TTC549 (cell line): Measurements from ENCODE around the gene SLC22A3.
"Not testable (repeated sequence)": the region's sequence is repeated elsewhere in the genome, so short reads cannot be mapped to it uniquely, and the experiment has no call there.

ENCODE experiments used
- FAIRE-seq: peaks from 2 replicates; lab custom pipeline; 2012; peaks lifted over from hg19 to GRCh38; lab: Jason Lieb, UNC

The SLC22A3 gene, protein sequence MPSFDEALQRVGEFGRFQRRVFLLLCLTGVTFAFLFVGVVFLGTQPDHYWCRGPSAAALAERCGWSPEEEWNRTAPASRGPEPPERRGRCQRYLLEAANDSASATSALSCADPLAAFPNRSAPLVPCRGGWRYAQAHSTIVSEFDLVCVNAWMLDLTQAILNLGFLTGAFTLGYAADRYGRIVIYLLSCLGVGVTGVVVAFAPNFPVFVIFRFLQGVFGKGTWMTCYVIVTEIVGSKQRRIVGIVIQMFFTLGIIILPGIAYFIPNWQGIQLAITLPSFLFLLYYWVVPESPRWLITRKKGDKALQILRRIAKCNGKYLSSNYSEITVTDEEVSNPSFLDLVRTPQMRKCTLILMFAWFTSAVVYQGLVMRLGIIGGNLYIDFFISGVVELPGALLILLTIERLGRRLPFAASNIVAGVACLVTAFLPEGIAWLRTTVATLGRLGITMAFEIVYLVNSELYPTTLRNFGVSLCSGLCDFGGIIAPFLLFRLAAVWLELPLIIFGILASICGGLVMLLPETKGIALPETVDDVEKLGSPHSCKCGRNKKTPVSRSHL

DNA sequence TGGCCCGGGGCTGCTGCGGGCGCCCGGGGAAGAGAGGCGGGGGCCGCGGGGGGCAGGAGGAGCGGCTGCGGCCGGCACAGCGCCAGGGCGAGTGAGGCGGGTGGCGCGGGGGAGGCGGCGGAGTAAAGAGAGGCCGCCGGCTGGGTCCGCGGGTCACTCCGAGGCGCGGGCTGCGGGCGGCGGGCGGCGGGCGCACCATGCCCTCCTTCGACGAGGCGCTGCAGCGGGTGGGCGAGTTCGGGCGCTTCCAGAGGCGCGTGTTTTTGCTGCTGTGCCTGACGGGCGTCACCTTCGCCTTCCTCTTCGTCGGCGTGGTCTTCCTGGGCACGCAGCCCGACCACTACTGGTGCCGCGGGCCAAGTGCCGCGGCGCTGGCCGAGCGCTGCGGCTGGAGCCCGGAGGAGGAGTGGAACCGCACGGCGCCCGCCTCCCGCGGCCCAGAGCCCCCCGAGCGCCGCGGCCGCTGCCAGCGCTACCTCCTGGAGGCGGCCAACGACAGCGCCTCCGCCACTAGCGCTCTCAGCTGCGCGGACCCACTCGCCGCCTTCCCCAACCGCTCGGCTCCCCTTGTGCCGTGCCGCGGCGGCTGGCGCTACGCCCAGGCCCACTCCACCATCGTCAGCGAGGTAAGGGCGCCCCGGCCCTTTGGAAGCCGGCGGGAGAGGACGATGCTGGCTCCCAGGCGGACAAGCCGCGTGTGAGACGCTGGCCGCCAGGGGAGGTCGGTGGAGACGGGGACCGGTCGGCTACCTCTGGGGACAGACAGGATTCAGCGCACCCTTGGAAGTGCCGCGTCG lies at the start of gene SLC22A3:
TSS of gene SLC22A3 (plus strand) at position 156 of the 797 bp plus-strand sequence. CDS start at position 198, 42 bp downstream.
- no peak for FAIRE-seq

GRCh38 chr6:160299559-160299958 lies 48.6 kb upstream of the SLC22A3 start:
- no peak for FAIRE-seq

DNA sequence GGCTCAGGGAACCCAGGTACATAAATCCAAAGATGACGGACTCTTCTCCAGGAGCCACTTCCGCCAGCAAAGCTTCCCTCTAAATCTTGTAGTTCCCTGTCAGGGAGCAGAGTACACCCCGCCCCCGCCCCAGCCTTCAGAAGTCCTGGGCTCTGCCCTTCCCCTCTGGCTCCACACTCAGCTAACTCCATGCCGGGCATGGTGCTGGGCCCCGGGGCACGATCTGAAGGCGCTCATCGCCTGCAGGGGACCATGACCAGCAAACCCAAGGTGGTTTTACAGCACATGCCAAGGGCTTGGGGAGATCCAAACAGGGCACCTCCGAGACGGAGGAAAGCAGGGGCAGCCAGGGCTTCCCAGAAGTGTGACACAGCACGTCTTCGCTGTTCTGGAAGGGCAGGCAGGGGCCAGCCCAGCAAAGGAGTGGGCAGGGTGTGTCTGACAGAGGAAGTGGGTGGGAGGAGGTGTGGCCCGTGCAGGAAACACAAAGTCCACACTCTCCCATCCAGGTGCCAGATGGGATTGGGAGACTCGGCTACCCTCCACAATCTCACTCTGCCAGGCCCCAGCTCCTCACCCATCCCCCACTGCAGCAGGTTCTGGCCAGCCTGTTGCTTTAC lies 48.0 kb upstream of the SLC22A3 start:
- FAIRE-seq: no peak

- FAIRE-seq: no peak
Observed at GRCh38 chr6:160301339-160301738, 46.8 kb upstream of the SLC22A3 start.

- FAIRE-seq: not testable (repeated sequence)
Observed at GRCh38 chr6:160302431-160303082, 45.6 kb upstream of the SLC22A3 start.

GRCh38 chr6:160303806-160304205 lies 44.4 kb upstream of the SLC22A3 start:
- FAIRE-seq: no peak

DNA sequence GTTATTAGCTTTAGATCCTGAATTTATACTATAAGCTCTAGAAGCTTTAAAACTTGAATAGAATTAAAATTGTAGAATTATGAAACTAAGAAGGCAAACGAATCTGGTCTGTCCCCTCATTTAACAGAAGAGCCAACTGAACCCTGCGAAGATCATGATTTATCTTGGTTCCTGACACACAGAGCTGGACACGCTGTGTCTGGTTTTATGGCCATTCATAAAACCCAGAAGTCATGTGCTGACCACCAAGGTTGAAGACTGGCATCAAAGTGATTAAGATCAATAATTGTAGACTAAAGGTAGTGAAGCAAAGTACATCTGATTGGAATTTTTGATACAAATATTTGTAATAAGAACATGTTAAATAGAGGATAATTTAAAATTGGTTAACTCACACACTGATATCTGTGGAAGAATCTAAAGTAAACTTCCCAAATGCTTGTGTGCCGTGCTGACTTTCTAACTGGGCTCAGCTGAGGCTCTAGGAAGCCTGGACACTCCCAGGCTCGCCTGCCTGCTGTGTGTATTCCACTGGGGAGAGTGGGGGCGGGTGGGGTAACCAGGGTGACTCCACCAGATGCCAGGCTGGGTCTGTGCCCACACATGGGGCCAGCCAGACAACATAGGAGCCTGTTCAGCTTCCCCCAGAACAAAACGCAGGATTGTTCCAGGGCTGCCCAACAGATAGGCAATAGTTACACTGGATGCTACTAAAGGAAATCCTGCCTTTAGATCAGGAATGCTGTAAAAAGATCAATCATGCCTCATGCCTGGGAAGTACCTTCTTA lies 42.1 kb upstream of the SLC22A3 start:
- no peak for FAIRE-seq

GRCh38 chr6:160309718-160310117 lies 38.5 kb upstream of the SLC22A3 start:
- FAIRE-seq: no peak

DNA sequence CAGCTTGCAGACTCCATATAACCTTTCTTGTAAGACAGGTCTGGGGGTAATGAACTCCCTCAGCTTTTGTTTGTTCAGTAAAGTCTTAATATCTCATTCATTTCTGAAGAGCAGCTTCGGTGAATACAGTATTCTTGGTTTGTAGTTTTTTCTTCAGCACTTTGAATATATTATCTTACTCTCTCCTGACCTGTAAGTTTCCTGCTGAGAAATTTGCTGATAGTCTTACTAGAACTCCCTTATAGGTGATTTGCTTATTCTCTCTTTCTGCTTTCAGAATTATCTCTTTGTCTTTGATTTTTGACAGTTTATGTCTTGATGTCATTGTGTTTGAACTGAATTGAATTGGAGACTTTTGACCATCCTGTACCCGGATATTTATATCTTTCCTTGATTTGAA lies 35.3 kb upstream of the SLC22A3 start:
- no peak for FAIRE-seq

DNA sequence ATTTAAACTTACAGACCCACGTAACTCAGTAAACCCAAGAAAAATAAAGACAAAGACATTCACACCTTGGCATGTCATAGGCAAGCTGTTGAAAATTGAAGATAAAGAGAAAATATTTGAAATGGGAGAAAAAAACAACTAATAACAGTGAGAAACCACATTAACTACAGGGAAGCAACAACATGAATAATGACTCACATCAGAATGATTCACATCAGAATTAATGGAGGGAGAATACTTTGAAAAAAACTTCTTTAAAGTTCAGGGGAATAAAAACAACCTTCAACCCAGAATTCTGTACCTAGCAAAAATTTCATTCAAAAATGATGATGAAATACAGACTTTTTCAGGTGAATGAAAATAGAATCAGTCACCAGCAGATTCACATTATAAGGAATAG lies 32.9 kb upstream of the SLC22A3 start:
- no peak for FAIRE-seq

DNA sequence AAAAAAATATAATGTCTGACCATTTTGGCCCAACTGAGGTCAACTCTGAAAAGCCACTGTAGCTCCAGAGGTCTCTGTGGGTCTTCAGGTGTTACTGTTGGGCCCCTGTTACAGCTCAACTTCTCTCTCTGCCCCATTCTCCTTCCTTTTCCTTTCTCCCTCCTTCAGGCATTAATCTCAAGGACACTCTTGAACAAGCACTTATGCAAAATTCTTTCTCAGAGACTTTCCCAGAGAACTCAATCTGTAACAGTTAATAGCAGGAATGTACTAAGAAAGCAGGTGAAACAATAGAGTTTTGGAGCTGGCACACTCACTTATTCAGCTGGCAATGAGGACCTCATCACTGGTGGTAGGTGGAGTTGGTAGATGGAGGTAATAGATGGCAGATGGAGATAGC lies 31.9 kb upstream of the SLC22A3 start:
- FAIRE-seq: no peak

DNA sequence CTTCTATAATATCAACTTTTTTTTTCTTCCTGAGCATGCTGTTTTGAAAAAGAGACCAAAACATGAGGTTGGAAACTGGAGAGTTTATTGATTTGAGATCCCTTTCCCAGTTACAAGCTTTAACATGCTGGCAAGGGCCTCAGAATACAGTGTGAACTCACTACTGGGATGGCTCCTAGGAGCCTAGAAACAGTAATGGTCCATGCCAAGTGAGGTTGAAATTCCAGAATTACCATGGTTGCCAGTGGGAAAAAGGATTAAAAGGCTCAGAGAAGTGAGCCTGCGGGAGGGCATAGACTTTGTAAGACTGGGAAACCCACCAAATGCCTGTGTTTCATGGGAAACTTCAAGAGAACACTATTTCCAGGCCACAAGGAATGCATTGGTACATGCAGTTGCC lies 28.9 kb upstream of the SLC22A3 start:
- FAIRE-seq: no peak

DNA sequence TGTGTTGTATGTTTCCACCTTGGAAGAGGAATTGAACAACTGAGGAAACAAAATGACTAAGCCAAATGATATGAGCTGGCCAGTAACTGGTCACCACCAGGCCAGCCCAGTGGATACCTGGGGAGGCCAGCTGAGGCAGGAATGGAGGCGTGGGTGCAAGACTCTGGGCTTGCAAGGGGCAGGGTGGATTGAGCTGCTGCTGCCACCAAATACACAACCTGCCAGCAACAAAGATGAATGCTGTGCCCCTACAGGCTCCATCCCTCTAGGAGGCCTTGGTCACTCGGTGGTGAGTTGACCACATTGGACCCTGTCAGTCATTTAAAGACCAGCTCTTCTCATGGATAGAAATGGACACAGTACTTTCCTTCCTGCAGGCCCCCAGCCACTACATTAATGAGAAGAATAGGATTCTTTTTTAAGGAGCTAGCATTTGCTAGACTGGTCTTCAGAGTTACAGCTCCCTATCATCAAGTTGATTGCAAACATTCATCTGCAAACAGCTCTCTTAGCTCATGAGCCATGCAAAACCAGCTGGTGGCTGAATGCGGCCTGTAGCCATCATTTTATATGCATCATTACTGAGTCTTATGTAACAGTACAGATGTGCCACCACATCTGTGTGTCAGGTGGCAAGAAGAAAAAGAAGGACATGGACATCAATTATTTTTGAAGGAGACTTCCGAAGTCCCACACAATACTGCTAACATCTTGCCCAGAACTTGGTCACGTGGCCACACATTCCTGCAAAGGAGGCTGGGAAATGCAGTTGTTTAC lies 26.3 kb upstream of the SLC22A3 start:
- FAIRE-seq: no peak

- FAIRE-seq: no peak
Observed at GRCh38 chr6:160327981-160328380, 20.2 kb upstream of the SLC22A3 start.

DNA sequence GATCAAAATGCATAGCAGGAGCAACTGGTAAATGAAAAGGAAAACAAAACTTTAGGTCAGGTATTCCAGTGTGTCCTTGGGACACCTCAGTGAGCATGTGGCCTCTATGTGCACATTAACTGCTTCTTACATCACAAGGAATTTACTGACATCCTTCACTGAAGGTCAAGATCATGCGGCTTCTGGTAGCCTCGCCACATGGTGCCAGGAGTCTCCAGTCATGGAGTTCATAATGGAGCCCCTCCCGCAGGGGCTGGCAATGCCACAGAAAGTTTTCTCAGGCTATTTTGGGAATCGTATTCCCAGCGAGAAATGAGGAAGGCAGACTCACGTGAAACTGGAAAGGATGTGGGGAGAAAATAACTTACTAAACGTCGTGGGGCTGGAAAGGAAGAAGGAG lies 19.7 kb upstream of the SLC22A3 start:
- no peak for FAIRE-seq

- no peak for FAIRE-seq
Observed at GRCh38 chr6:160329188-160329587, 19.0 kb upstream of the SLC22A3 start.

DNA sequence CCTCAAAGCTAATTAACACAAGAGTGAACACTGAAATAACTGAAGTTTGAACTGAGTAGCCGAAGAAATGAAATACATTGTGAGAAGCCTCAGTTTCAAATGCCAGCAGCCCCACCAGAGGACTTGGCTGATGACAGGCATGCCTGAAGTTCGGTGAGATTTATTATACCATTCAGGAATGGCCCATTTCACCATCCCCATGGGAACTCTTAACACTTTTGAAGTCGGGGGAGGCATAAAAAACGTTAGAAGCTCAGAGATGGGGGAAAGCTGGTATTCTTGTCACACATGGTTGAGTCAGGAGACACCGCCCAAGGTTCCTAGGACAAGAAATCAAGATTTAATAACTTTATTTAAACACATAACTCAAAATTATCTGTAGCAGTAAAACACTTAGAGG lies 17.6 kb upstream of the SLC22A3 start:
- FAIRE-seq: no peak

- FAIRE-seq: no peak
Observed at GRCh38 chr6:160331204-160331603, 17.0 kb upstream of the SLC22A3 start.

DNA sequence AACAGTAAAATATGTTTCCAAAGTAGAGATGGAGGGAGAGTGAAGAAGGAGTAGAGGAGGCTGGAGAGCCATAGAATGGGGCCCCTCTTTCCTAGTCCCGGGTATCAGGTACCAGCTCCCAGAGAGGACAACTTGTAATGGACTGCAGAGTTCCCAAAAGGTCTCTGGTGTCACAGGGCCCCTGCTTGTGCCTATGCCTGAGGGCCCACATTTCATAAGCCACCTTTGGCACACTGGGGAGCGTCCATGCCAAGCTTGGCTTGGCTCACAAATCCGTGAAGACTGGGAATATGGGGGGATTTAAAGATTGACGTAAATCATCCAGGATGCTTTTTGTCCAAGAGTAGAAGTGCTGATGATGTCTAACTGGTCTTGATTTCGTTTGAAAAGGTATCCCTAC lies 16.4 kb upstream of the SLC22A3 start:
- FAIRE-seq: no peak

DNA sequence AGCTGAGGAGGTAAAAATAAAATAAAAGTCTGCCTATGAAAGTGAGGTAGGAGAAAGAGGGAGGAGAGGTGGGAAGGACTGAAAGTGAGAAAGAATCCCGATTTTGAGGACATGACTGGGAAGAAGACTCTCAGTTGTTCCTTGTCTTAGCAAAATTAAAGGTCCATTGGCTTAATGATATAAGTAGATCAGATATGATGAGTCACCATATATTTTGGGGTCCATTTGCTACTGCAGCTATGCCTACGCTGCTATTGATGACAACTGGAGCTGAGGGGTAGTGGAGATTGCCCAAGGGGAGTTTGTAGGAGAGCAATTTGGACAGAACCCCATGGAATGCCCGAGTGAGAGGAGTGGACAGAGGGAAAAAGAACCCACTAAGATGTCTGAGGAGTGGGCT lies 15.1 kb upstream of the SLC22A3 start:
- FAIRE-seq: no peak

GRCh38 chr6:160333841-160334240 lies 14.3 kb upstream of the SLC22A3 start:
- no peak for FAIRE-seq
